ENCODE data around the gene TSPAN3.

GRCh38 chr15:77104155-77104554 lies 33.2 kb upstream of the TSPAN3 start:
- TF ChIP-seq, protein P1, sequence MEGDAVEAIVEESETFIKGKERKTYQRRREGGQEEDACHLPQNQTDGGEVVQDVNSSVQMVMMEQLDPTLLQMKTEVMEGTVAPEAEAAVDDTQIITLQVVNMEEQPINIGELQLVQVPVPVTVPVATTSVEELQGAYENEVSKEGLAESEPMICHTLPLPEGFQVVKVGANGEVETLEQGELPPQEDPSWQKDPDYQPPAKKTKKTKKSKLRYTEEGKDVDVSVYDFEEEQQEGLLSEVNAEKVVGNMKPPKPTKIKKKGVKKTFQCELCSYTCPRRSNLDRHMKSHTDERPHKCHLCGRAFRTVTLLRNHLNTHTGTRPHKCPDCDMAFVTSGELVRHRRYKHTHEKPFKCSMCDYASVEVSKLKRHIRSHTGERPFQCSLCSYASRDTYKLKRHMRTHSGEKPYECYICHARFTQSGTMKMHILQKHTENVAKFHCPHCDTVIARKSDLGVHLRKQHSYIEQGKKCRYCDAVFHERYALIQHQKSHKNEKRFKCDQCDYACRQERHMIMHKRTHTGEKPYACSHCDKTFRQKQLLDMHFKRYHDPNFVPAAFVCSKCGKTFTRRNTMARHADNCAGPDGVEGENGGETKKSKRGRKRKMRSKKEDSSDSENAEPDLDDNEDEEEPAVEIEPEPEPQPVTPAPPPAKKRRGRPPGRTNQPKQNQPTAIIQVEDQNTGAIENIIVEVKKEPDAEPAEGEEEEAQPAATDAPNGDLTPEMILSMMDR (IDR thresholded peaks at IDR 0.05; ENCODE audit: insufficient read depth, low read depth, low read length) = no peak
- TF ChIP-seq EZH2 (IDR thresholded peaks at IDR 0.05; ENCODE audit: insufficient read depth, low read length) = no peak

Data from astrocyte (in vitro differentiated cells and primary cell).